Measurements from ENCODE around the gene SLC4A2.

The SLC4A2 gene

GRCh38 chr7:151080067-151080521 lies 20.7 kb downstream of the SLC4A2 start:
- no peak for DNase-seq (ENCODE audit: low read depth)

GRCh38 chr7:151080522-151081169 lies 21.3 kb downstream of the SLC4A2 start, which contains the start of gene FASTK:
Gene FASTK (minus strand): TSS chr7:151080809. CDS start chr7:151080766, 43 bp downstream.
- DNase-seq (ENCODE audit: low read depth): peak; percentile 76

DNA sequence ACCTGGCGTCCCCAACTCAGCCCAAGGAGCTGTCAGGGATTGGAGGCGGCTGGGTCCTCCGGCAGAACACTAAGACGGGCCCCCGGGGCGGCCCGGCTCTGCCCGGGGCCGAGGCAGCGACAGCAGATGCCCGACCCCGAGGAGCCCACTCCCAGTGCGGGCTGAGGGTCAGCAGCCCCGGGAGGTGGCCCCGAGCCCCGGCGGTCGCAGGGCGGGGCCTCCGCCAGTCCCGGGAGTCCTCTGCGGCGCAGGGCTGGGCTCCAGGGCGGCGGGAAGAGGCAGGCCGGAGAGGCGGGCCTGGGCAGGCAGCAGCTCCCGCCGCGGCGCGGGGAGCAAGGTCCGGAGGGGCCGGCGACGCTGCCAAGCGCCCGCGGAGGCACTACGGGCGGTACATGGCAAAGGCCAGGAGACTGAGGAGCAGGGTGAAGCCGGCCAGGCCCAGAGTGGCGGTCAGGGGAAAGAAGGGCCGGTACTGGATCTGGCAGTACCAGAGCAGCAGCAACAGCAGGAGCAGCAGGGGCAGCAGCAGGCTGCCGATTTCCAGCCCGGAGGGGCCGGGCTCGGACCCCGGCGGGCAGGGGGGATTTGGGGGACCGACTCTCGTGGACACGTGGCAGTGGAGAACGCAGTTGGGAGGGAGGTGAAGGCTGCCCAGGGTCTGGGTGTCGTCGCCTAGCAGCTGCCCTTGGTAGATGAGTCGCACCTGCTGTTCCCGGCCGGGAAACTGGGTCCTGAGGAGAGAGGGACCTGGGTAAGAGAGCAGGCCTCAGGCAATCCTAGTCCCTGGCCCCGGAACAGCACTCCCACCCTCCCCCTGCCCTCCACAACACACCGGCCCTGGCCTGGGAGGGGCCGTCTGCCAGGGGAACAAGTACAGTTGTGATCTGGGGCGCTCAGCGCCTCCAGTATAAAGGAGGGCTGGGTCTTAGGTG lies 22.0 kb downstream of the SLC4A2 start:
- DNase-seq (ENCODE audit: low read depth): no peak

DNA sequence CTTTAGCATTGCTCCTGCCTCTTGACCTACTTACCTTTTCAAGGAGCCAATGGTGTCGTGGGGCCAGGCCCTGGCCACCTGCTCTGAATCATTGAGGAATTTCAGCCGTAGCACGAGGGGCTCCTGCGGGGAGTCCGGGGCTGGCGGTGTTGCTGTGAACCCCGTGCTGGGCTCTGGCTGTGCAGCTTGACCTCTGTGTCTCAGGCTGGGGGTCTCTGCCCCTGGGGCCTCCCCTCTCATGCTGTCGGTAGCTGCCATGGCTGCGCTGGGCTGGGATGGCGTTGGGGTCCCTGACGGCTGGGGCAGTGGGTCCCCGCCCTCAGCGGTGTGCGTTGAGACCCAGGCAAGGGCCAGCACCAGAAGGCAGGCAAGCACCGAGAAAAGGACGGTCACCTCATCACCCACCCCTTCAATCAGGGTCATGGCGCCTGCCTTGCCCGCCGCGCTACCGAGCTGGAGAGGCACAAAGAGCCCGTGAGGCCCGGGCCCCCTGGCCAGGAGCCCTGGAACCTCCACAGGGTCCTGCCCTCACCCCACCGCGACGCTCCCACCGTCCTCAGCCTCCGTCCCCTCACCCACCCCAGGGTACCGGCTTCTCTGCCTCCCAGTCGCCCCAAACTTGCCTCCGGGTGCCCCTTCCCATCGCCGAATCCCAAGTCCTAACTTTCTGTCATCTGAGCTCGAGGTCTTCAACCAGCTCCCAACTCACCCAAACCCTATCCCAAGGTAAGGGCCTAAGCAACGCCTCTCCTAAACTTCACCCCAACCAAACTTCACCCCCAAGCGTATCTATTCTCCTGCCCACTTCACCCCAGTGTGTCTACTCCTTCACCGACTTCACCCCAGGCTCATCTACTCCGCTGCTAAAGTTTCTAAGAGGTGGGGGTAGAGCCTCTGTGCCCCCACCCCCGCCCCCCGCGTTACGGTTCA lies 23.0 kb downstream of the SLC4A2 start:
- no peak for DNase-seq (ENCODE audit: low read depth)

GRCh38 chr7:151083071-151083823 lies 23.9 kb downstream of the SLC4A2 start, which contains the start of gene TMUB1:
Gene TMUB1 (minus strand): TSS chr7:151083493. CDS start chr7:151082563, 930 bp downstream.
- peak; percentile 71 for DNase-seq (ENCODE audit: low read depth)

GRCh38 chr7:151083824-151084160 lies 24.4 kb downstream of the SLC4A2 start:
- no peak for DNase-seq (ENCODE audit: low read depth)

DNA sequence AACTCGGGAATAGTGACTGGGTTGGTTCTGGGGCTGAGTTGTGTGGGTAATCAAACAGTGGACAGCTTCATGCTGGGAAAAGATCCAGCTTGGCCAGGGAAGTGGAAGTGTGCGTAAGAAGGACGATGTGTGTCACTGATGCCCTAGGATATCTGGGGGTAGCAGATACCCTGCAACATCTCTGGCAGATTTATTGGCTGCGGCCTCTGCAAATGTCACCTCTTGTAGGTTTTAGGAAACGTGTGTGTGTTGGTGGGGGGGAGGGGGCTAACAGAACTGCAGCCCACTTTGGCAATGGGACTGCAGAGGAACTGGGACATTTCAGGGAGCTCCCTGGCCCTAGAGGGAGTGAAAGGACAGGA lies 25.9 kb downstream of the SLC4A2 start:
- no peak for DNase-seq (ENCODE audit: low read depth)

- DNase-seq (ENCODE audit: low read depth): peak; percentile 19
These were observed 26.6 kb downstream of the SLC4A2 start, which contains the start of gene AGAP3 for GRCh38 chr7:151085691-151086620. Gene AGAP3 (plus strand): TSS chr7:151086475. CDS start chr7:151086742, 267 bp downstream.

DNA sequence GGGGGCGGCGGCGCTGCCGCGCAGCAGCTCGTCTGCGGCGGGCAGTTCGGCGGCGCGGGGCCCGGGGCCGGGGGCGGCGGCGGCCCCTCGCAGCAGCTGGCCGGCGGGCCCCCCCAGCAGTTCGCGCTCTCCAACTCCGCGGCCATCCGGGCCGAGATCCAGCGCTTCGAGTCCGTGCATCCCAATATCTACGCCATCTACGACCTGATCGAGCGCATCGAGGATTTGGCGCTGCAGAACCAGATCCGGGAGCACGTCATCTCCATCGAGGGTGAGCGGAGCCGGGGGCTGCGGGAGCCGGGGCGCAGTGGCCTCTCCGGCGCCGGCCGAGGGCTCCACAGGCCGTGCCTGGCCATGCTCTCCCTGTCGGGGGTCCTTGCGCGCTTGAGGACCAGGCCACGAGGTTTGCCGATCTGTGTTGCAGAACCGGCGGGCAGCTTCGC lies 27.4 kb downstream of the SLC4A2 start:
- no peak for DNase-seq (ENCODE audit: low read depth)

GRCh38 chr7:151087245-151088018 lies 28.0 kb downstream of the SLC4A2 start:
- peak; percentile 8 for DNase-seq (ENCODE audit: low read depth)

DNA sequence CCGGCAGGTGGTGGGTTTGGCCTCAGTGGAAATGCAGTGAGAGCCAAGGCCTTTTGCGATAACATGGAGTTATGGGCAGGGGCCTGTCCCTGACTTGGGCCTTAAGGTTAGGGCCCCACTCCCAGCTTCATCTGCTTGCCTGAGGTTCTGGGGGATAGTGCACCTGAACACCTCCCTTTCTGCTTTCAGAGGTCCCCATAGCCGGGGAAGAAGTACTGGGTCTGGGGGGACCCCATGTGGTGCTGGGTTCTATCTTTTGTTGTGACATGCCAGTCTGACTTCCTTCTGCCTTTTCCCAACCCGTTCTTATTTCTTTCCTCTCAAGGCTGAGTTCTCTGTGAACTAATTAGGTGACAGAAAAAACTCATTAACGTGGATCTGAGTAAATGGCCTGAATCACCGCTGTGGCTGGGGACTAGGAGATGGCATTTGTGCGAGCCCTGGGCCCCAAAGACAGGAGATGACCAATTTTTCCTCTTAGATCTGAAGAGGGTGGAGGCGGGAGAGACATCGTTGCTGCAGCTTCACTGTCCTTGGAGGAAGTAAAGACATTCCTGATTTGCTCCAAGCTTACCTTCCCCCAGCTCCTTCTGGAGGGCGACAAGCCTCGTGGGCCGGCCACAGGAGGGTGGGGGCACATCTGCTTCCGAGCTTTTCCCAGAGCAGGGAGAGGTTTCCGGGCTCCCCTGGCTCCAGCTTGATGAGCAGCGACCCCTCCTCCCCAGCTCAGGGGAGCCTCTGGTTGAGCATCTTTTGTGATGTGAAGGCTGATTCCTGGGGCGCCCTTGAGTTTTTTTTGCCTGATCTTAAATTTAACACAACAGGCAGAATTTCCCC lies 28.8 kb downstream of the SLC4A2 start:
- no peak for DNase-seq (ENCODE audit: low read depth)

DNA sequence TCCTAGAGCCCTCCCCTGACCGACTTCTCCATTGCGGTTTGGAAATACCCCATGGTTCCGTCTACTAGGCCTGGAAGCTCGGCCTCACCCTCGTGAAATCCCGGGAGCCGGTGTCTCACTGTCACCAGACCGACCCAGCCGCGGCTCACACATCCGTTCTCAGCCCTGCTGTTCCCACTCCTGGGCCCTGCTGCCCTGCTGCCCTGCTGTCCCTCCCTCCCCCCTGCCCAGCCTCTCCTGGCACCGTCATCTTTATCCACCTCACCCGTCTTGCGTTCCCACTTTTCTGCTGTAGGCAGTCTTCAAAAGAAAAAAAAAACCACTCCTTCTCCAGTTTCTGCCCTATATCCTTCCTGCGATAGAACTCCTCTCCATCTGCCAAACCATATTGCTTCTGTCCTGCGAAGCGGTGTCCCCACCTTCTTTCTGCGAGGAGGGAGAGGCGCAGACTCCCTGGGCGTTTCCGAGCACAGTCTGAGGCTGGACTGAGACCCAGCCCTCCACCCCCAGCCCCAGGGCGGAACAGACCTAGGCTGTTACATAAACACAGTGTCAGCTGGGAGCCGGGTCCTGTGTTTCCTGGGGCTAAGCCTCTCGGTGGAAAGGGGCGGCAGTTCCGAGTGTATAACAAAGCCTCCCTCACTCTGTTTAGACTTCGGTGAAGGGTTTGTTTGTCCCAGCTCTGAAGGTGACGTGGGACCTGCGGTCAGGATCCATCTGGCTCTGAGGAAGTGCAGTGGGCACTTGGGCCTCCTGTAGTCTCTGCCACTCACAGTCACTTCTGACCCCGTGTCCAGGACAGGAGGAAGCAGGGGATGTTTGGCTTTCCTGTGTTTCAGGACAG lies 29.7 kb downstream of the SLC4A2 start:
- DNase-seq (ENCODE audit: low read depth): no peak

- DNase-seq (ENCODE audit: low read depth): no peak
These were observed 30.7 kb downstream of the SLC4A2 start for GRCh38 chr7:151089893-151090730.

DNA sequence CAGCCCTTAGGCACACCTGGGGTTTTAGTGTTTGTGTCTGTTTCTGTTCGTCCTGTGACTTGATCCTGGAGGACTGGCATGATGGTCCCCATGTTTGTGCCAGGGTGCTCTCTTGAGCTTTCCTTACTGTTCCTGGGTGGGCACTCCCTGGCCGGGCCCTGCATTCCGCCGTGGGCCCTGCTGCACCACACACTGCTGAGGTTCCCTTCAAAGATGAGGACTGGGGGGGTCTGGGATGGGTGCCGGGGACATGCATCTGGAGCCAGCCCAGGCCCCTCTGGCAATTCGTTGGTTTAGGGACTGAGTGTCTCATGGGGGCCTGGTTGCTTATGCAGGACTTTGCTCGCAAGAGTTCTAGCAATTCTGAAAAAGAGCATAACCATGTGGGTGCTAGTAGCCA lies 31.6 kb downstream of the SLC4A2 start:
- no peak for DNase-seq (ENCODE audit: low read depth)

DNA sequence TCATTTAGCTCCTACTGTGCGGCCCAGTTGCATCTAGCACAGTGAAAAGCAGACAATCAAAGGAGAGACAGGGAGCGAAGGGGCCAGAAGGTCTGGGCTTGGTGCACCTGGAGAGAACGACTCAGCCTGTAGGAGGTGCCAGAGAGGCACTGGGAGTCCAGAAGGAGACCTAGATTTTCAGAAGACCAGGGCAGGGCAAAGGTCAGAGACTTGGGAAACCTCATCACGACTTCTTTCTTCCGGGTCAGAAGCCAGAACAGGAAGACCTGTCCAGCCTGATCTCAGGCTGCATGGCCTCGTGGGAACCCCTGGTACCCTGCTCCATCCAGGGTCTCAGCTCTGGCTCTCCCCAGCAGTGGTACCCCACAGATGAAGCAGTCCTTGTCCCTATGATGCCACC lies 32.0 kb downstream of the SLC4A2 start:
- no peak for DNase-seq (ENCODE audit: low read depth)

DNA sequence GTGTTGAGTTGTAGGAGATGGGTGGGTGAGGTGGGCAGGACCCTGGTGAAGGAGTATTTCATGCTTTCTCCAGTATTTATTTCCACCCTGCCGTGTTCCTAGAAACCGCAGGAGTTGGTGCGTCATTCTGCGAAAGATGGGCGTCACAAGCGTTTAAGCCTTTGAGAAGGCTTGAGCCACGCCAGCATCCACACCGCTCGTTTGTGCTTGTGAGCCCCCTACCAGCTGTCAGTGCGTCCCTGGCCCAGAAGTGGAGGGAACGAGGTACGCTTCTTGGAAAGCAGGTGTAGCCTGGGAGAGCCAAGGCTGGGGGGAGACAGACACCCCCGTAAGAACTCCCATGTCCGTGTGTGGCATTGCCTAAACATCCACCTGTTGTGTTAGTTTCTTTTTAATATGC lies 32.6 kb downstream of the SLC4A2 start:
- no peak for DNase-seq (ENCODE audit: low read depth)
